NCI-H510A treated with DMSO at 0.1 percent for 48 hours (cell line): Measurements from ENCODE around the gene TRIOBP.

ENCODE experiments used
- DNase-seq: peaks from one replicate; lab custom pipeline; 2025; lab: John Stamatoyannopoulos, UW

TRIOBP gene

GRCh38 chr22:37669586-37669985 is 27.3 kb upstream of the TRIOBP start:
- DNase-seq, result no peak

GRCh38 chr22:37672206-37672919 is 24.5 kb upstream of the TRIOBP start:
- no peak for DNase-seq

DNA sequence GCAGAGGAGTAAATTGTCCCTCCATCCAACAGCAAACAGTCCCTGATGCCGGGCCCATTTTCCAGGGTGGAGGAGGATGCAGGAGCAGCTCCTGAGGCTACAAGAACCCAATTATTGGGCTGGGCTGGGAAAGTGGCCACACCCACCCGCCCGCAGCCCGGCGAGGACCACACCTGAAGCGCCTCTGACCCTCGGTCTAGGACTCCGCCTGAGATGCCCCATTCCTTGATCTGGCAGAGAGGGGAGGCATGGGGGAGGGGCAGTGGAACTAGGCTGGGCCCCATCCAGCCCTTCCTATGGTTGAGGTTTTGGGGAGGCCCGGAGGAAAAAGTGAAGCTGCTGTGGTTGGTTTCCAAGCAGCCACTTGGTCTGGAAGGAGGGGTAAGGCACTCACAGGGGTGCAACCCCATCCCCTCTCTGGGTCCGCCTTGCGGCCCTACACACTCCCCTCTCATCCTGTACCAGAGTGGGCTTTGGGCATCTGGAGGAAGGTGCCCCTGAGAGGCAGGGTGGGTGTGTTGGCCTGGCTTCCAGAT is 23.9 kb upstream of the TRIOBP start:
- DNase-seq, result no peak

GRCh38 chr22:37674248-37674647 is 22.6 kb upstream of the TRIOBP start:
- no peak for DNase-seq

- peak; percentile 57 for DNase-seq
Observed at GRCh38 chr22:37674951-37675929, 21.6 kb upstream of the TRIOBP start, which contains the start of gene LGALS1. TSS of gene LGALS1 (plus strand) at chr22:37675636. CDS start at chr22:37675703, 67 bp downstream.

DNA sequence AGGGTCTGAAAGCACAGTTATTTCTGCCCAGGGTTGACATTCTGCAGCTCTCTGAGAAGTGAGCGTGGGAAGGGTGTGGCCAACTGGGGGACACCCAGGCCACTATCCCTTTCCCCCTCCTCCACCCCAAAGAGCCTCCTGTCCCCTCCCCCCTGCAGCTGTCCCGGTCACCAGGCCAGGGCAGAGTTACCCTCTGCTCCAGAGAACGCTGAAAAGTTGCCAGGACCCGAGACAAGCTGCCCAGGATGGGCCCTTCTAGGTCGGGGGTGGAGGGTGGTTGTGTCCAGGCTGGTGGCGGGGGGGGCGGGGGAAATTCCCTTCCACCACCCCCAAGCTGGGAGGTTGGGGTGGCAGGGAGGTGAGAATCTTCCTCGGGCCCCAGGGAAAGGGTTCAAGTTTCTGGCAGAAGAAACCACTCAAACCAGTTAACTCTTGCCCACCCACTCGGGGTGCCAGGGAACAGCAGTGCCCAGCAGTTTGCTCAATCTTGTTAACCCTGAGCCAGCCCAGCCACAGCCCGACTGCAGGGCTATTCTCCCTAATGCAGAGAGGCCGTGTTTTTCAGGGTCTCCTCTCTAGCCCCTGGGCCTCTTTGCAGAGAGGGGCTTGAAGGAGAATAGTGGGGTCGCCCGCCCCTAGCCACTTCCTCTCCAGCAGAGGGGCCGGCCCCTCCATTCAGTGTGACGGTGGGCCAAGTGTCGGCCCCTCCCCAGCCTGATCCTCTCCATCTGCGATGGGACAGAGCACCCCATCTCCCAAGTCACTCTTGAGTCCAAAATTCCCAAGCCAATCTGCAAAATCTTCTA is 20.7 kb upstream of the TRIOBP start:
- no peak for DNase-seq

- DNase-seq, result peak; percentile 48
Observed at GRCh38 chr22:37676736-37677492, 19.9 kb upstream of the TRIOBP start.

DNA sequence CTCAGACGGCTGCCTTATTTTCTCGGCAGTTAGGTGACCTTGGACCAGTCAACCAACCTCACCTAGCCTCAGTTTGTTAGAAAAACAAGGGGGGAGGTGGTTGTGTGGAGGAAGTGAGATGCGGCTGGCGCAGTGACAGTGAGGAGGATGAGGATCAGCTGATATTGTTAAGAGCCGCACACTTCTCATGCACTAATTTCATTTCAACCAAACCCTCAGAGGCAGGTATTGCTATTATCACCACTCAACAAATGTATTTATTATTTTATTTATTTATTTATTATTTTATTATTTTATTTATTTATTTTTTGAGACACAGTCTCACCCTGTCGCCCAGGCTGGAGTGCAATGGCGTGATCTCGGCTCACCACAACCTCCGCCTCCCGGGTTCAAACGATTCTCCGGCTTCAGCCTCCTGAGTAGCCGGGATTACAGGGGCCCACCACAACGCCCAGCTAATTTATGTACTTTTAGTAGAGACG is 19.3 kb upstream of the TRIOBP start:
- DNase-seq, result no peak

DNA sequence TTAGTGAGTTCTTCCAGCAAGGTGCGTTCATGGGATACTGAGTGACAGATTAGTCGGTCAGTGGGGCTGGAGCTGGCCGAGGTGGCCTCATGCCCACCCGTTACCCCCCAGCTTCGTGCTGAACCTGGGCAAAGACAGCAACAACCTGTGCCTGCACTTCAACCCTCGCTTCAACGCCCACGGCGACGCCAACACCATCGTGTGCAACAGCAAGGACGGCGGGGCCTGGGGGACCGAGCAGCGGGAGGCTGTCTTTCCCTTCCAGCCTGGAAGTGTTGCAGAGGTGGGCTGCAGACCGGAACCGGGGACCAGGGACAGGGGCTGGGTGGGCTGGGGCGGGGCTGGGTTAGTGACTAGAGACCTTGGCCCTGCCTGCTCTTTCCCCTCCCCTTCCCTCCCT is 18.5 kb upstream of the TRIOBP start:
- DNase-seq, result no peak

DNA sequence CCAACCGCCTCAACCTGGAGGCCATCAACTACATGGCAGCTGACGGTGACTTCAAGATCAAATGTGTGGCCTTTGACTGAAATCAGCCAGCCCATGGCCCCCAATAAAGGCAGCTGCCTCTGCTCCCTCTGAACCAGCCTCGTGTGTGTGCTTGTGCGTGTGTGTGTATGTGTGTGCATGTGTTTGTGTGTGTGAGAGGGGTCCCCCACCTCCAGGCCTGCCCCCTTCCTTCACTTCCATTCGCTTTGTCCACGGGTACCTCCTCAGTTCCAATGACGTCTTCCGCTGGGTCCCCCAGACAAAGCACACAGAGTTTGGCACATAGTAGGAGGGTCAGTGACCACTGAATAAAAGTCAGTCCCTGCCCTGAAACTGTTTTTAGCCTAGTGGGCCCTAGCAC is 17.2 kb upstream of the TRIOBP start:
- no peak for DNase-seq

GRCh38 chr22:37680191-37680851 is 16.5 kb upstream of the TRIOBP start:
- DNase-seq, result no peak

- DNase-seq, result no peak
Observed at GRCh38 chr22:37681001-37681424, 15.8 kb upstream of the TRIOBP start.

DNA sequence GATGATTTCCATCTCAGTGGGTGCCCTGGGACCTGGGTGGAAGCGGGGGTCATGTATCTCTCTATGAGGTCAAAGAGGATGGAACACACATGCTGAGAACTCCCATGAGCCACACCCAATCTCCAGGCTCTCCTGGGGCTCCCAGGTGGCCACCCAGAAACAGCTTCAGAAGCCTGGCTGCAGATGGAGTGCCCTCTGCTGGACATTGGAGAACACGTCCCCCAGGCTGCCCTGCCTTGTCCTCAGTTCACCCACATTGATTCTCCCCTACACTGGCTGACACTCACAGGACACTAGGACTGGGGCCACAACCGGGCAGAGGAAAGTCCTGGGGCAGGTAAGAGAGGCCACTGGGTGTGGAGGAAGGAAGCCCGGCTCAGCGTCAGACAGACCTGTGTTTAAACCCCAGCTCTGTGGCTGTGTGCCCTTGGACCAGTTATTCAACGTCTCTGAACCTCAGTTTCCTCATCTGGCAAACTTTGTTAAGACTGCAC is 15.2 kb upstream of the TRIOBP start:
- DNase-seq, result peak; percentile 34

DNA sequence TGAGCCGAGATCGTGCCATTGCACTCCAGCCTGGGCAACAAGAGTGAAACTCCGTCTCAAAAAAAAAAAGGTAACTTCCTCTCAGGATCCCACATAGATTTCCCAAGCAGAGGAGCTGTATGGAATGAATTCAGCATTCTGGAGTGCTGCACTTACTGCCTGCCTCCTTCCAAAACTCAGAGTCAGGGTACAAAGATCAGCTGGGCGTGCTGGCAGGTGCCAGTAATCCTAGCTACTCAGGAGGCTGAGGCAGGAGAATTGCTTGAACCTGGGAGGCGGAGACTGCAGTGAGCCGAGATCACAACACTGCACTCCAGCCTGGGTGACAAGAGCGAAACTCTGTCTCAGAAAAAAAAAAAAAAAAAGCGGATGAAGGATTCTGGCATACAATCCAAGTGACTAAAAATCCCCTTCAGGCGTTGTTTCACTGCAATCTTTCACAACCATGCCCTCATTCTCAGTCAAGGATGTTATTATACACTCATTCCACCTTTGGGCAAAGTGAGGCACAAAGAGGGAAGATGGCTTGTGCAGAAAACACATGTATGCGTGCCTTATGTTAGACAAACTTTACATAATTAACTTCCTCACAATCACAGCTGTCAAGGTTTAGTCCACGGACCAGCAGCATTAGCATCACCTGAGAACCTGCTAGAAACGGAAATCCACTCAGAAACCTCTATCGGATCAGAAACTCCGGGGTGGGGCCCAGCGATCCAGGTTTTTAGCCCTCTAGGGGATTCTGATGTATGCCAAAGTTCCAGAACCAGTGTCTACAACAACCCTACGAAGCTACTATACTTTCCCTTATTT is 11.8 kb upstream of the TRIOBP start:
- no peak for DNase-seq

GRCh38 chr22:37686002-37686982 is 10.6 kb upstream of the TRIOBP start, which contains the start of gene NOL12:
TSS of gene NOL12 (plus strand) at chr22:37686343. CDS start at chr22:37686393, 50 bp downstream.
- peak; percentile 81 for DNase-seq

DNA sequence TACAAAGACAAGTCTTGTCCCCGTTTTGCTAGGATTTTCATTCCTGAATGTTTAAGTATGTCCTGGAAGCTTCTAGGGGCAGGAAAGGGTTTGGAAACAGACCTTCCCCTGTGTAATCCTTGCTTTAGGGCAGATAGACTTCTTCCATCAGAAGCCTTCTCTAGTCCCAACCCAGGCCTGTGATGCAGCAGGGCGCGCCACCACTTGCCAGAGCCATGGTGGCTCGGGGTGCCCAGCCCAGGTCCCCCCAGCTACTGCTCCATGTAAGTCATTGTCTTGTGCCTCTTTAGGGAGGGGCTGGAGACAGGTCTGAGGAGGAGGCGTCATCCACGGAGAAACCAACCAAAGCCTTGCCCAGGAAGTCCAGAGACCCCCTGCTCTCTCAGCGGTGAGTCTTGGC is 6.4 kb upstream of the TRIOBP start:
- DNase-seq, result no peak

GRCh38 chr22:37690901-37691504 is 5.8 kb upstream of the TRIOBP start:
- no peak for DNase-seq
